Stimulated activated CD8-positive, alpha-beta memory T cell treated with anti-CD3 and anti-CD28 coated beads, Interleukin-12 subunit alpha, Interleukin-12 subunit beta, amount 100 ng/mL, for 4 hours (primary cell): ENCODE measurements around the gene CAND2.

Source experiments
- DNase-seq: peaks from one replicate; pipeline ENCODE4 v3.0.0-alpha.2; 2020; ENCODE audit warnings: low read depth

Gene CAND2

GRCh38 chr3:12807601-12808359, 11.3 kb downstream of the CAND2 start:
- DNase-seq, result no peak

GRCh38 chr3:12808587-12808986, 12.1 kb downstream of the CAND2 start:
- no peak for DNase-seq

- DNase-seq, result no peak
These were observed 12.5 kb downstream of the CAND2 start for GRCh38 chr3:12809001-12809400.

- no peak for DNase-seq
These were observed 13.0 kb downstream of the CAND2 start for GRCh38 chr3:12809435-12809834.

- DNase-seq, result peak; percentile 87
These were observed 13.7 kb downstream of the CAND2 start for GRCh38 chr3:12810013-12810780.

DNA sequence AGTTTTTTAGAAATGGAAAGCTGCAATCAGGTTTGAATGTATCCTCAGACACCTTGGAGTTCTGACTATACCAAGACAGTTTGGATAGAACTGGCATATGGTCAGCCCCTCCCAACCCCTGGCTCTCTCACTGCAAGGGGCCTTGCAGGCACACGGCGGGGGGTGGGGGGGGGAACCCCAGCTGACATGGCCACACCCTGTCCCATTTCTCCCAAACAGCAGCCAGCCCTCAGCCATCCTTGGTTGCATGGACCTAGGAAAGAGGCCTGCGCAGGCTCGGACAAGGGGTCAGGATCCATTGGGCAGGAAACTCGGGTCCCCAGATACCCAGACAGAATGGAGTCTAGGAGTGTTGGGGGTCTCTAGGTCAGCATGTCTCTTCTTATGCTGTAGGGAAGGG, 14.5 kb downstream of the CAND2 start:
- DNase-seq, result no peak

GRCh38 chr3:12812812-12813211, 16.3 kb downstream of the CAND2 start:
- no peak for DNase-seq

DNA sequence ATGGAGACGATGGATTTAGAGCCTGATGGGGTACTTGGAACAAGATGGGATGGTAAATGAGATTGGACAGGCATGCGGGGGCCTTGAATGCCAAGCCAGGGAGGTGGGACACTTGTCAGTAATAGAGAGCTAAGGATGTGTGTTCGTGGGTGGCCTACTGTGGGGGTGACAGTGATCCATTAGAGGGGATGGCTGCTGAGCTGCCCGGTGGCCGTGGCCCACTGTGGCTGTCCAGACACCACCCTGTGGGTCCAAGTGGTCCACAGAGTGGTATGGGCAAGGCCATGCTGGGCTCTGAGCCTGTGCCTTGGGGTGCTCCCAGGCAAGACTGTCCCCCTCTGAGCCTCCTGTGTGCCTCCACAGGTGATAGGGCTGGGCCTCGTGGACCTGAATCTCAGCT, 17.5 kb downstream of the CAND2 start:
- no peak for DNase-seq

DNA sequence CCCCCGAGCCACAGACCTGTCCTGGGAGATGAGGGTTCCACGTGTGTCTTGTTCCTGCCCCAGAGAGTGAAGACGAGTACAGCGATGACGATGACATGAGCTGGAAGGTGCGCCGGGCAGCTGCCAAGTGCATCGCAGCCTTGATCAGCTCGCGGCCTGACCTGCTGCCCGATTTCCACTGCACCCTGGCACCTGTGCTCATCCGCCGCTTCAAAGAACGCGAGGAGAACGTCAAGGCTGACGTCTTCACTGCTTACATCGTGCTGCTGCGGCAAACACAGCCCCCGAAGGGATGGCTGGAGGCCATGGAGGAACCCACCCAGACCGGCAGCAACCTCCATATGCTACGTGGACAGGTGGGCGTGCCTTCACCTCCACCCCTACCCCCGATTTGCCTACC, 18.6 kb downstream of the CAND2 start:
- no peak for DNase-seq

DNA sequence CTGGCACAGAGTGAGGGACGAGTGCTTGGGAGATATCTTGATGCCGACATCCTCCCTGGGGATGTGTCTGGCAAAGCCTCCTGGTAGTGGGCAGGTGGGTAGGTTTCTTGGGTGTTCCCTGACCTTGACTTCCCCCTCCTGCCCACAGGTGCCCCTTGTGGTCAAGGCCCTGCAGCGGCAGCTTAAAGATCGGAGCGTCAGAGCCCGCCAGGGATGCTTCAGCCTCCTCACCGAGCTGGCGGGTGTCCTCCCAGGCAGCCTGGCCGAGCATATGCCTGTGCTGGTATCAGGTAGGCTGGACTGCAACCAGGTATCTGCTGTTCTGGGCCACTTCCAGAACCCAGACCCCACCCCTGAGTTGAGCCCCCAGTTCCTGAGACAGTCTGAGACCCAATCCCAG, 19.2 kb downstream of the CAND2 start:
- no peak for DNase-seq

DNA sequence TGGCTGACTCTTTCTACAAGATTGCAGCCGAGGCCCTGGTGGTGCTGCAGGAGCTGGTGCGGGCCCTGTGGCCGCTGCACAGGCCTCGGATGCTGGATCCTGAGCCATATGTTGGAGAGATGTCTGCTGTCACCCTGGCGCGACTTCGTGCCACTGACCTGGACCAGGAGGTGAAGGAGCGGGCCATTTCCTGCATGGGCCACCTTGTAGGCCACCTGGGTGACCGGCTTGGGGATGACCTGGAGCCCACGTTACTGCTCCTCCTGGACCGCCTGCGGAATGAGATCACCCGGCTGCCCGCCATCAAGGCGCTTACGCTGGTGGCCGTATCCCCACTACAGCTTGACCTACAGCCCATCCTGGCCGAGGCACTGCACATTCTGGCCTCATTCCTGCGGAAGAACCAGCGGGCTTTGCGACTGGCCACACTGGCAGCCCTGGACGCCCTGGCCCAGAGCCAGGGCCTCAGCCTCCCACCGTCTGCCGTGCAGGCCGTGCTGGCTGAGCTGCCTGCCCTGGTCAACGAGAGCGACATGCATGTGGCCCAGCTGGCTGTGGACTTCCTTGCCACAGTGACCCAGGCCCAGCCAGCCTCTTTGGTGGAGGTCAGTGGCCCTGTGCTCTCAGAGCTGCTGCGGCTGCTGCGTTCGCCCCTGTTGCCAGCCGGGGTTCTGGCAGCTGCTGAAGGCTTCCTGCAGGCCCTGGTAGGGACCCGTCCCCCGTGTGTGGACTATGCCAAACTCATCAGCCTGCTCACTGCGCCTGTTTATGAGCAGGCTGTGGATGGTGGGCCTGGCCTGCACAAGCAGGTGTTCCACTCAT, 20.3 kb downstream of the CAND2 start:
- no peak for DNase-seq

DNA sequence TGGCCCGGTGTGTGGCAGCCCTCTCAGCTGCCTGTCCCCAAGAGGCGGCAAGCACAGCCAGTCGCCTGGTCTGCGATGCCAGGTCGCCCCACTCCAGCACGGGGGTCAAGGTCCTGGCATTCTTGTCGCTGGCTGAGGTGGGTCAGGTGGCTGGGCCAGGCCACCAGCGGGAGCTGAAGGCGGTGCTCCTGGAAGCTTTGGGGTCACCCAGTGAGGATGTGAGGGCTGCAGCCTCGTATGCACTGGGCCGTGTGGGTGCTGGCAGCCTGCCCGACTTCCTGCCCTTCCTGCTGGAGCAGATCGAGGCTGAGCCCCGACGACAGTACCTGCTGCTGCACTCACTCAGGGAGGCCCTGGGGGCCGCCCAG, 20.8 kb downstream of the CAND2 start:
- DNase-seq, result no peak

DNA sequence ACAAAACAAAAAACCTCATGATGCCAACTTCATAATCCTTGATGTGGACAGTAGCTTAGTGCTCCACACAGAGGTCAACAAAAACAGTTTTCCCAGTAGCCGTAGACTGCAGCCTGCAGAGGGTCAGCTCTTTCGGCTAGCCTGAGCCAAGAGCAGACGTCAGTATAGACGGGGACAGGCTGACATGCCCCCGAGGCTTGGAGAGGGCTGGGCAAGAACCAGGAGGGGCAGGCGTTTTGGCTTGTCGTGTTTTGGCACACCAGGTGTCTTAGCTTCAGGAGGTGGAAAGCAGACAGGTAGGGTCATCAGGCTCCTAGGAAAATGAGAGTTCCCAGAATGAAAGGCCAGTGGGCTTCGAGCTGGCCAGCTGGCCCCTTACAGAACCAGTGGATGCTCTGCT, 21.8 kb downstream of the CAND2 start:
- no peak for DNase-seq

DNA sequence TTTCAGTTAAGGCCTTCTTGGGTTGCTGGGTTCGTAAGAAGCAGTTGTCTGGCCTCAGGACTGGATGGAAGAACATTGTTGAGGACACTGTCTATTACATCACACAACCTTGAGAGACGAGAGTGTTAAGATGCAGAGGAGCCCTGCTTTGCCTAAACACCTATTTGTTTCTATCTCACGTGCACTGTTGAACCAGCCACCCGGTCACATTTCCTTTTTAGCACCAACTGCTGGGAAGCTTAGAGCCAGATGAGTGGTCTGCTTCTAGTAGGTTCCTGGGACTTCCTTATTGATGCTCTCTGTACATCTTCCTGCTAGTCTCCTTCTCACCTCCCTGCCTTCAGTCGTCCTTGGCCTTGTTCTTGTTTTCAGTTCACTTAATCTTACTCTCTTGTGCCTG, 22.3 kb downstream of the CAND2 start:
- no peak for DNase-seq

DNA sequence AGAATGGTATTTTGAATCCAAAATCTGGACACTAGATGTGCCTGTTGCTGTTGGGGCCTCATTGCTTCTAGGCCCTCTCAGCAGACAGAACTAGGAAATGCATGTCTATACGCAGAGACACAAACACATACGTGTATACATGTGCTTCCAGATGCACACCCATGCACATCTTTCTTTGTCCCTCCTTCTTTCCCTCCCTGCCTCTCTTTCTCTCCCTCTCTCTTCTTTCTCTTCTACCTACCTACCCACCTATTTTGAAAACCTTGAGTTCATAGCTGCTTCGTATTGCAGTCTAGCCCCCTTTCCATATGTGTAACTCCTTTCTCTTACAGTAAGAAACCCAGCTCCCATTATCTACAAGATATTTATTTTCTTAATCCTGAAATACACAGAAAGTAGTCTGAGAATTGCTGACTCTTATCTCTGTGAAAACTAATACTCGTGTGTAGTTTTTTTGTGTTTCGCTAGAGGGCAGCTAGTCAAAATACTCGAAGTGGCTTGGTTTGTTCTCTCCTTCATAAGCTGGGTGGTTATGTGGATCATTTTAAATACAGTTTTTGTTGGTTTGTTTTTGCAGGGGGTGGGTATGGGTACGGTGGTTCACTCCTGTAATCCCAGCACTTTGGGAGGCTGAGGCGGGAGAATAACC, 26.4 kb downstream of the CAND2 start:
- DNase-seq, result no peak

DNA sequence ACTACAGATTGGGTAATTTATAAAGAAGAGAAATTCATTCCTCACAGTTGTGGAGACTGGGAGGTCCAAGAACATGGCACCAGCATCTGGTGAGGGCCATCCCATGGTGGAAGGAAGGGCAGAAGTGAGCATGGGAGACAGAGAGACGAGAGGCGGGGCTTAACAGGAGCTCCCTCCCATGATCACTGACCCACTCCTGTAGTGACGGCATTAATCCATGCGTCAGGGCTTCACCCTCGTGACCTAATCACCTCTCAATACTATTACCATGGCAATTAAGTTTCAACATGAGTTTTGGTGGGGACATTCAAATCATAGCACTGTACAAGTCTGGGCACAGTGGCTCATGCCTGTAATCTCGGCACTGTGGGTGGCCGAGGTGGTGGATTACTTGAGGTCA, 27.8 kb downstream of the CAND2 start:
- DNase-seq, result no peak

DNA sequence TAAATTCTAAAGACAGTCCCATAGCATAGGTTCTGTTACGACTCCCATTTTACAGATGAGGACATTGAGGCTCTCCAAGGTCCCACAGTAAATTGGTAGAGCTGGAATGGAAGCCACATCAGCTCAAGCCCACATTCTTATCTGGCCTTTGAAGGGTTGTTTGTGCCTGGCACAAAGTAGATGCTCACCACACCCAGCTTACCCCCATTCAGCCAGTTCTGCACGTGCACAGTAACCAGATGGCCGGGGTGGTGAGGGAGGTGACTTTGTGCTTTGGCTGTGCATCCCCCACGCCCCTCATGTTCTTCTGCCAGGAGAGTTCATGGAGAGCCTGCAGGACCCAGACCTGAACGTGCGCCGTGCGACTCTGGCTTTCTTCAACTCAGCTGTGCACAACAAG, 28.7 kb downstream of the CAND2 start:
- no peak for DNase-seq

DNA sequence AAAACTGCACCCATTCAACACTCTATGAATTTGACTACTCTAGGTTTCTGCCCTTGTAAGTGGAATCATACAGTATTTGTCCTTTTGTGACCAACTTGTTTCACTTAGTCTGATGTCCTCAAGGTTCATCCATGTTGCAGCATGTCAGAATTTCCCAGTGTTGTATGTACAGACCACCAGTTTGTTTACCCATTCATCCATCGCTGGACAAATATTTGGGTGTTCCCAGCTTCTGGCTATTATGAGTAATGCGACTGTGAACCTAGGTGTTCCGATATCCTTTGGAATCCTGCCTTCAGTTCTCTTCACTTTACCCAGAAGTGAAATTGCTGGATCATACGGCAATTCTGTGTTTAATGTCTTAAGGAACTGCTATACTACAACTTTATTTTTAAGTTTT, 32.3 kb downstream of the CAND2 start:
- no peak for DNase-seq

DNA sequence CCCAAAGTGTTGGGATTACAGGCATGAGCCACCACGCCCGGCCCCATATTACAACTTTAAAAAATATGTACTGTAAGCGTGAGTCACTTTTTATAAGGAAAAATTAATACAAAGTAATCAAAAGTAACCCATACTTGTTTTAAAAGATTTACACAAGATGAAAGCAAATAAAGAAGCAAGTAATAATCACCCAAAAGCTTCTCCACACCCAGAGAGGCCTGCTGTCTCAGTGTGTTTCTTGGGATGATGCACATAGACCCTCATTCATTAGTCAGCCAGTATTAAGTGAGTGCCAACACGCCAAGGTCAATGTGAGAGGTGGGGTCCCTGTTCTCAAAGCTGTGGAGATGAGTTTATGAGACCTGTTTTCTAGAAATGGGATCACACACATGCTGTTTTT, 32.9 kb downstream of the CAND2 start:
- no peak for DNase-seq

DNA sequence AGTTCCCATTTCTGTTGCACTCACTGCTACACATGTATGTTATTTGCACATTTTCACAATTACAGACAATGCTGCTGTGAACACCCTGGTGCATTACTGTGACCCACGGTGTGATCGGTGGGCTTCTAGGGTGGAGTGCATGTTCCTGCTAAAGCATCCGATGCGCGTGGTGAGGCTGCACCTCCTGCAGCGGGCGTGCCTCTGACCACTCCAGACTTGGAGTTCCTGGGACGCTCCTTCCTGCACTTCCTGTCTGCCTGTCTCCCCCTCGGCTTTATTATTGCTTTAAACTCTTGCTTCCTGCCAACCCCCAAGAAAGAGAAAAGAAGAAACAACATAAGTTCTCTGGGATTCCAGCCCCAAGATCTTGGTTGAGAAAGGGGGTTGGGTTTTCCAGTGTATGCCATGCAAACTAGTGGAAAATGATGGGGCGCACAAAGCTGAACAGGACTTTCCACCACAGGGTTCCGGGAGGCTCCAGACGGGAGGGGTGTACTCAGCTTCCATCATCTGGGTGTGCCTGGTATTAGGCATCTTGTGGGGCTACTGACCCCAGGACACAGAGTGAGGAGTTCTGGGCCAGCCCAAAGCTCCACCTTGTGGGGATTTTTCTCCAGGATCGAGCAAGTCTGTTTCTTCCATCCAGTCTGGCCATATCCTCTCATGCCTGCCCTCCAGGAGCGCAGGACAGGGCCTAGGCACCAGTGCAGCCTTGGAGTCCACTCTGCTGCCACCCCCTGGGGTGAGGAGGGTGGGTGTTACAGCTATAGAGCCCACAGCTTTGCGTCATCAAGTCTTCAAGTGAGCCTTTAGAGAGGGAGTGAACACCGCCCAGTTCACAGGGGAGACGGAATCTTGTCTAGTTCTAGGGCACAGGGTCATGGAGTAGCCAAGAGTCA, 33.7 kb downstream of the CAND2 start:
- no peak for DNase-seq

DNA sequence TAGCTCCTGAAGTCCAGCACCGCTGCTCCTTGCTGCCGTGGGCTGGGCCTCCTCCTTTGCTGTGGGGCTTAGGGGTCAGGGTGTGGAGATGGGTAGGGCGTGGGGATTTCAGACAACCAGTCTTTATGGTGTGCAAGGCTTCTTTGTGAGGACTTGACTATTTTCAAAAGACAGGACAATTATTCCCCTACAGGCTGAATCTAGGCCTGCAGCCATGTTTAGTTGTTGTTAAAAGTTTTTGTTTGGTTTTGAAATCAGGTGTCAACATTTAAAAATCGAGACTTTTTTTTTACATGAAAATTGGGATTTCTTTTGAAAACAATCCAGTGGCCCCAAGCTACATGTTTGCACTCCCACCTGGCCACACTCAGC, 34.3 kb downstream of the CAND2 start:
- no peak for DNase-seq
